Stimulated activated CD8-positive, alpha-beta memory T cell treated with anti-CD3 and anti-CD28 coated beads, Interleukin-12 subunit alpha, Interleukin-12 subunit beta, amount 100 ng/mL, for 4 hours (primary cell): Measurements from ENCODE around the gene ELK4.

Source experiments
- DNase-seq: peaks from one replicate; pipeline ENCODE4 v3.0.0-alpha.2; 2020; ENCODE audit warnings: low read depth

The ELK4 gene

GRCh38 chr1:205561501-205562203, 70.2 kb downstream of the ELK4 start:
- DNase-seq, result no peak
